ENCODE data around the gene PHF10.

DNA sequence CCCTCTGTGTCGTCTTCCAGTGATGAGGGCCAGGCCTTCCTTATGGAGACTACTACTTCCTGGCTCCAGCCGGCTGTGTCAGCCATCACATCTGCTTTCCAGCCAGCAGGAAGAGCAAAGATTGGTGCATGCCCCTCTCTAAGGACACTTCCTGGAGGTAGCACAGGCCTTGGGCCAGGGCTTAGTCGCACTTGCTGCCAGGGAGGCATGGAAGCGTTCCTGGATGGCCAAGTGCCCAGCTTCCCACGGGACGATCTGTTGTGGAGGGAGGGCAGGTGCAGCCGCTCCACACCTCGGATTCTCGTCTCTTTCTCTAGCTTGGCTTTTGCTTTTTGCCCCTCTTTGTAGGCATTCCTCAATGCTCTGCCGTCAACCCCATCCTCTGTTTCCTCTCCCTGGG, 39.0 kb upstream of the PHF10 start:
- TF ChIP-seq POLR2AphosphoS5 (IDR thresholded peaks at IDR 0.05; ENCODE audit: borderline replicate concordance, low read depth, low read length) (no peak), FOXP2 (optimal IDR thresholded peaks at IDR 0.05; ENCODE audit: control extremely low read depth, extremely low read length, insufficient read depth) (no peak)

Measured in SK-N-MC (cell line).